ENCODE measurements around the gene RTEL1. TPM values are rescaled to one million over a fixed set of nuclear protein-coding genes. Genes with fewer than 3 reads are reported as not detected.

RTEL1 gene
- total RNA-seq, 2 donors from 2014 or later, result 37.8 to 114 TPM

DNA sequence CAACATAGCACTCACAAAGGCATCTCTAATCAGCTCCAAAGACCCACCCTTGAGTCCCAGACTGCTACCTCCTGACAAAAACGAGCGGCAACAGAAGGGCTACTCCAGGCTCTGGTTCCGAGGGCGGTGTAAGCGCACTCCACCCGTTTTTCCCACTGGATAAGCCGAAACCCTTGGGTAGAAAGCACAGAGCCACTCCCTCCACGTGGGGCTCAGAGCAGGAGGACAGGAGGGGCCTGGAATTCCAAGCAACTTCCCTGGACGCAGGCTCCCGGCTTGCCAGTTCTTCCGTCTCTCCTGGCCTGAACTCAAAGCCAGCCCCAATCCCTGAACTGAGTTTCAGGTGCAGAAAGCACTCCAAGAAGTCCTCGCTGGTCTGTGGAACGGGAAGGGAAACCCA is 38.6 kb upstream of the RTEL1 start:
- no peaks in the 10 kb centered on the region for H3K27me3 ChIP-seq (replicated peaks; ENCODE audit: insufficient read depth)
- ATAC-seq (ENCODE audit: insufficient number of reproducible peaks, low FRiP score, low read depth), result no peak
- no peak for DNase-seq (ENCODE audit: low spot score)
- no peak overlapping the region for H3K27ac ChIP-seq
- TF ChIP-seq, protein P1, sequence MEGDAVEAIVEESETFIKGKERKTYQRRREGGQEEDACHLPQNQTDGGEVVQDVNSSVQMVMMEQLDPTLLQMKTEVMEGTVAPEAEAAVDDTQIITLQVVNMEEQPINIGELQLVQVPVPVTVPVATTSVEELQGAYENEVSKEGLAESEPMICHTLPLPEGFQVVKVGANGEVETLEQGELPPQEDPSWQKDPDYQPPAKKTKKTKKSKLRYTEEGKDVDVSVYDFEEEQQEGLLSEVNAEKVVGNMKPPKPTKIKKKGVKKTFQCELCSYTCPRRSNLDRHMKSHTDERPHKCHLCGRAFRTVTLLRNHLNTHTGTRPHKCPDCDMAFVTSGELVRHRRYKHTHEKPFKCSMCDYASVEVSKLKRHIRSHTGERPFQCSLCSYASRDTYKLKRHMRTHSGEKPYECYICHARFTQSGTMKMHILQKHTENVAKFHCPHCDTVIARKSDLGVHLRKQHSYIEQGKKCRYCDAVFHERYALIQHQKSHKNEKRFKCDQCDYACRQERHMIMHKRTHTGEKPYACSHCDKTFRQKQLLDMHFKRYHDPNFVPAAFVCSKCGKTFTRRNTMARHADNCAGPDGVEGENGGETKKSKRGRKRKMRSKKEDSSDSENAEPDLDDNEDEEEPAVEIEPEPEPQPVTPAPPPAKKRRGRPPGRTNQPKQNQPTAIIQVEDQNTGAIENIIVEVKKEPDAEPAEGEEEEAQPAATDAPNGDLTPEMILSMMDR (IDR thresholded peaks at IDR 0.05), result no peak
- H3K9me3 ChIP-seq, result no peaks in the 10 kb centered on the region
- H3K4me3 ChIP-seq, result no peak overlapping the region
- H3K4me1 ChIP-seq (ENCODE audit: control insufficient read depth in 1 of 2, low read depth in 2 of 2), result no peaks in the 10 kb centered on the region
- H3K36me3 ChIP-seq, result peaks cover 25% of the 10 kb centered on the region

DNA sequence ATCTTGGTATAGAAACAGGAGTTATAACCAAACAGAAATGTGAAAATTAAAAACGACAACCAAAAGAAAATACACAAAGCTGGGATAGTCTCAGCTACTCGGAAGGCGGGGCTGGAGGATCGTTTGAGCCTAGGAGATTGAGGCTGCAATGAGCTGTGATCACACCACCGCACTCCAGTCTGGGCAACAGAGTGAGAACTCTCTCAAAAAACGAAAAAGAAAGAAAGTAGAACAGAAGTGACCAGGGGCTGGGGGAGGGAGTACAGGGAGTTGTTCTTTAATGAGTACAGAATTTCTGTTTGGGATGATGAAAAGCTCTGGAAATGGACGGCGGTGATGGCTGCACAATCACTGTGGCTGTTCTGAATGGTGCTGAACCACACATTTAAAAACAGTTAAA is 37.1 kb upstream of the RTEL1 start:
- ATAC-seq (ENCODE audit: insufficient number of reproducible peaks, low FRiP score, low read depth) (no peak), DNase-seq (ENCODE audit: low spot score) (no peak)
- Histone ChIP-seq H3K4me1 (ENCODE audit: control insufficient read depth in 1 of 2, low read depth in 2 of 2) (peaks cover 5 to 10% of the 10 kb centered on the region in 2 donors), H3K9me3 (no peaks in the 10 kb centered on the region), H3K27ac (no peak overlapping the region), H3K27me3 (replicated peaks; ENCODE audit: insufficient read depth) (no peaks in the 10 kb centered on the region), H3K4me3 (no peak overlapping the region), H3K36me3 (peaks cover 25% of the 10 kb centered on the region)
- TF ChIP-seq, protein P1 (IDR thresholded peaks at IDR 0.05), result no peak

DNA sequence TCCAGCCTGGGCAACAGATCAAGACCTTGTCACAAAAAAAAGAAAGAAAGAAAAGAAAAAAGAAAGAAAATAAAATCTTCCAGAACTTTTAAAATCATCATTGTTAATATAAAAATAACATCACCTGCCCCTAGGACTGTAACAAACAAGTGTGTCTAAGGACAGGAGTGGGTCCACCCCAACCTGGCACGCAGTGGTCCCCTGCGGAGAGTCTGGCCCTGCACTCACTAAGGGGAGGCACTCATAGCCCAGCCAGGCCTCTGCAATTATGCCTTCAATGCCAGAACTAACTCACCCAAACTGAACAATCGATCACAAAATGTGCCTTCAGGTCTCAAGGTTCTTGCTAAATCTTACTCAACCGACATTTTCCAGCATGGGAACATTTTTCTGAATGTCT is 36.0 kb upstream of the RTEL1 start:
- no peak overlapping the region for H3K27ac ChIP-seq
- H3K4me3 ChIP-seq, result no peak overlapping the region
- H3K4me1 ChIP-seq (ENCODE audit: control insufficient read depth in 1 of 2, low read depth in 2 of 2), result peaks cover 5 to 11% of the 10 kb centered on the region in 2 donors
- DNase-seq (ENCODE audit: low spot score) (no peak), ATAC-seq (ENCODE audit: insufficient number of reproducible peaks, low FRiP score, low read depth) (no peak)
- TF ChIP-seq, protein P1 (IDR thresholded peaks at IDR 0.05), result no peak
- no peaks in the 10 kb centered on the region for H3K9me3 ChIP-seq
- peaks cover 14% of the 10 kb centered on the region for H3K36me3 ChIP-seq
- H3K27me3 ChIP-seq (replicated peaks; ENCODE audit: insufficient read depth), result no peaks in the 10 kb centered on the region

DNA sequence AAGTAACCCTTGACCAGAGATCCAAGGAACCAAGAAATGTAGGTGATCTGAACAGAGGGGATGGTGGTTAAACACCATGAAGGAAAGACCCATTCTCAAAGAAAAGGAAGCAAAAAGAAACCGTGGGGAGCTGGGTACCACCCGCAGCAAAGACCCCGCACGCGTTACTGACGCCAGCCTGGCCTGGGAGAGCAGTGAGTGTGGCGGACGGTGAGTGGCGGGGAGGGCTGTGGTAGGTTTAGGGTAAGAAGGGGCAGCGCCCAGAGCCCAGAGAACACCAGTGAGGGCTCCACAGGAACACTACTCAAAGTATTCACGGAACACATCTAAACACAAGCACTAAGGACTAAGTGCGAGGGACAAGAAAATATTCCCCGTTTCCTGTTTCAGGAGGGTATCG is 35.4 kb upstream of the RTEL1 start:
- no peak for DNase-seq (ENCODE audit: low spot score)
- Histone ChIP-seq H3K27me3 (replicated peaks; ENCODE audit: insufficient read depth) (no peaks in the 10 kb centered on the region), H3K4me1 (ENCODE audit: control insufficient read depth in 1 of 2, low read depth in 2 of 2) (peaks cover 5 to 11% of the 10 kb centered on the region in 2 donors), H3K27ac (no peak overlapping the region), H3K4me3 (no peak overlapping the region), H3K36me3 (peaks cover 12% of the 10 kb centered on the region), H3K9me3 (no peaks in the 10 kb centered on the region)
- TF ChIP-seq, protein P1 (IDR thresholded peaks at IDR 0.05), result no peak
- no peak for ATAC-seq (ENCODE audit: insufficient number of reproducible peaks, low FRiP score, low read depth)

DNA sequence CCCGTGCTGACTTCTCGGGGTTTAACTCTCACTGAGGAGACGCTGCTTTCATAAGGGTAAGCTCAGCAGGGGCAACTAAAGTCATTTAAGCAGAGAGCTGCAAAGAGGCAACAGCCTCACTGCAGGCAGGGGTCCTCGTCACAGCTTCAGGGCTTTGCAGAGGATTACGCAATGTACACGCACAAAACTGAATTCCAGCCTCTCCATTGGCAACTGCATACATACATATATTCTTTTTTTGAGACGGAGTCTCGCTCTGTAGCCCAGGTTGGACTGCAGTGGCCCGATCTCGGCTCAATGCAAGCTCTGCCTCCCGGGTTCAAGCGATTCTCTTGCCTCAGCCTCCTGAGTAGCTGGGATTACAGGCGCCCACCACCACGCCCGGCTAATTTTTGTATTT is 33.6 kb upstream of the RTEL1 start:
- TF ChIP-seq, protein P1 (IDR thresholded peaks at IDR 0.05), result no peak
- no peak overlapping the region for H3K27ac ChIP-seq
- DNase-seq (ENCODE audit: low spot score), result no peak
- no peak overlapping the region for H3K4me3 ChIP-seq
- no peaks in the 10 kb centered on the region for H3K36me3 ChIP-seq
- H3K9me3 ChIP-seq, result no peaks in the 10 kb centered on the region
- no peaks in the 10 kb centered on the region for H3K27me3 ChIP-seq (replicated peaks; ENCODE audit: insufficient read depth)
- peaks cover 5 to 18% of the 10 kb centered on the region in 2 donors for H3K4me1 ChIP-seq (ENCODE audit: control insufficient read depth in 1 of 2, low read depth in 2 of 2)
- ATAC-seq (ENCODE audit: insufficient number of reproducible peaks, low FRiP score, low read depth), result no peak

Data from thoracic aorta (tissue), 2 donors.